Subcutaneous abdominal adipose tissue (tissue), 5 donors: ENCODE measurements around the gene HOXC10.

Experiments
- H3K27ac ChIP-seq: one replicate; pipeline ENCODE4 v1.7.0; 2013; ENCODE audit warnings: low read depth, mild to moderate bottlenecking, inconsistent platforms, low read length, moderate library complexity
- H3K27me3 ChIP-seq, 5 donors: one replicate each; pipeline ENCODE4 v1.7.0; 2013; ENCODE audit warnings: low read length in 5 of 5, inconsistent platforms in 1 of 5; ENCODE audit not compliant: control insufficient read depth in 5 of 5, insufficient read depth in 4 of 5
- H3K36me3 ChIP-seq, 5 donors: one replicate each; pipeline ENCODE4 v1.7.0; 2013; ENCODE audit warnings: low read length in 5 of 5; ENCODE audit not compliant: control insufficient read depth in 5 of 5, insufficient read depth in 5 of 5
- H3K4me1 ChIP-seq, 5 donors: one replicate each; pipeline ENCODE4 v1.7.0; 2013; ENCODE audit warnings: low read length in 5 of 5, mild to moderate bottlenecking in 3 of 5, moderate library complexity in 1 of 5; ENCODE audit not compliant: control insufficient read depth in 5 of 5, insufficient read depth in 5 of 5
- H3K4me3 ChIP-seq, 5 donors: one replicate each; pipeline ENCODE4 v1.7.0; 2013; ENCODE audit warnings: low read length in 5 of 5, low read depth in 1 of 5
- H3K9ac ChIP-seq, 5 donors: one replicate each; pipeline ENCODE4 v1.7.0; 2013; ENCODE audit warnings: low read length in 5 of 5, mild to moderate bottlenecking in 4 of 5, moderate library complexity in 3 of 5
- H3K9me3 ChIP-seq, 5 donors: one replicate each; pipeline ENCODE4 v1.7.0; 2013; ENCODE audit warnings: low read length in 5 of 5; ENCODE audit not compliant: control insufficient read depth in 5 of 5
- donor health status: healthy.
- donor health status: healthy.
- donor health status: healthy.
- donor health status: healthy.
- donor health status: healthy.

The HOXC10 gene

DNA sequence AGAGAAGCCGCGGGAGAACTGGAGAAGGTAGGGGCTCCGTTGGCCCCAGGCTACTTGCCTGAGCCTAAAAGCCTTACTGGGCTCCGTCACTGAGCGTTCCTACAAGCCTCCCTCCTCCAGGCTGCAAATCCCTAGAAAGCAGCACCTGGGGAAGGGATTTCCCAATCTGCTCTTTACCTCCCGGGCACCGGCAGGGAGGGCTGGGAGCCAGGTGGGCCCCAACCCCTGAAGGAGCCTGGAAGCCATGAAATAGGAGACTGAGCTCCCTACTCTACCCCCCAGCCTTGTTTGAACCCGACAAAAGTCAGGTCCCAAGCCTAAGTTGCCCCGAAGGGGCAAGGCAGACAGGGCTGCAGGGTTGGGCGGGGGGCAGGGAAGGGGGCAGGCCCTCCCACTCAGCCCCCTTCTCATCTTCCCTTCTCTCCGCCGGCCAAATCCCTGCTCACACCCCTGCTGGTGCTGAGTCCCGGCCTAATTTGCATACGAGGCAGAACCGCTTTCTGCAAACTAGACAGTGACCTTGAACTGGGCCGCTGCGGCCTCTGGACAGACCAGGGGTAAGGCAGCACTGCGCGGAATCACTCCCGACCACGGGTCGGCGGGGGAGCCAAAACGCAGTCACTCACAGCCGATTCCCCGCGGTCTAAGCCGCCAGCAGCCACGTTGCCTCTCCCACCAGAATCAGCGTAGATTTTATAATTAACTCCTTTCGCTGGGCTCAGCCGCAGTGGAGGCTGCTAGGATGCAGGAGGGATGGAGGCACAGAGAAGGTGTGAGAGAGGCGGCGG is 34.0 kb upstream of the HOXC10 start:
- H3K4me1 ChIP-seq, result peaks cover 0 to 32% (median 18%) of the 10 kb centered on the region in 5 donors
- no peak overlapping the region for H3K4me3 ChIP-seq
- peaks cover 72 to 88% (median 80%) of the 10 kb centered on the region in 5 donors for H3K27me3 ChIP-seq
- H3K9me3 ChIP-seq, result no peaks in the 10 kb centered on the region
- no peak overlapping the region for H3K27ac ChIP-seq
- H3K9ac ChIP-seq, result no peak overlapping the region
- H3K36me3 ChIP-seq, result no peaks in the 10 kb centered on the region

DNA sequence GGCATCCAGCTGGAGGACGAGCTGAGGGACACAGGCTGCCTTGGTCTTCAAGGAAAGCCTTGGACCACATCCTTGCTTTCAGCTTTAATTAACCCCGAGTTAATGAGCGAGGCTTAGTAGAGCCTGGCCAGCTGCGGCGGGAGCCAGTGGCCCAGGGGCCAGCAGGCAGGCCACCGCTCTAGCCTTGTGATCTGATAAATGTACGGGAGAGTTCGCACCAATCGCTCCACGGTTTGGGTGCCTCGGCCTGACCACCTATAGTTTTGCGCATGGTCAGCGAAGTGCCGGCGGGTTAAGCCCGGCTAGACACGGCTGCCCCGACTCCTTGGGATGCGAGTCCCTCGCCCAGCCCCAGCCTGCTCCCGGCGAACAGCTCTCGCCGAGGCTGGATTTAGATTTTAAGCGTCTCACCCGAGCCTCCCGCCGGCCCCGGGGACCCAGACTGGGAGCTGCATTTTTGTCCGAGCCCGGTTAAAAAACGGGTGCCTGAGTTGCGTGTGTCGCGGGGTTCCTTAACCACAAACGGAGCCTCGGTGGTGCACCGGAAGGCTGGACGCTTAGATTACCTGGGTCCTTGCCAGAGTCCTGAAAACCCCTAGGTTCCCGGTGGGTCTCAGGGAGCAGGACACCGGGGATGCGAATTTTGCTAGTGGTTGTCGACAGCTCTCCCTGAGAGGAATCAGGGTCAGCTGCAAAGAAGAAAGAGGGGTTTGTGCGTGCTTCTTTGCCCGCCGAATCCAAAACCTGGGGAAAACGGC is 33.2 kb upstream of the HOXC10 start:
- peaks cover 72 to 89% (median 80%) of the 10 kb centered on the region in 5 donors for H3K27me3 ChIP-seq
- peaks cover 0 to 32% (median 18%) of the 10 kb centered on the region in 5 donors for H3K4me1 ChIP-seq
- no peak overlapping the region for H3K27ac ChIP-seq
- no peak overlapping the region for H3K9ac ChIP-seq
- no peaks in the 10 kb centered on the region for H3K36me3 ChIP-seq
- no peaks in the 10 kb centered on the region for H3K9me3 ChIP-seq
- H3K4me3 ChIP-seq, result no peak overlapping the region

DNA sequence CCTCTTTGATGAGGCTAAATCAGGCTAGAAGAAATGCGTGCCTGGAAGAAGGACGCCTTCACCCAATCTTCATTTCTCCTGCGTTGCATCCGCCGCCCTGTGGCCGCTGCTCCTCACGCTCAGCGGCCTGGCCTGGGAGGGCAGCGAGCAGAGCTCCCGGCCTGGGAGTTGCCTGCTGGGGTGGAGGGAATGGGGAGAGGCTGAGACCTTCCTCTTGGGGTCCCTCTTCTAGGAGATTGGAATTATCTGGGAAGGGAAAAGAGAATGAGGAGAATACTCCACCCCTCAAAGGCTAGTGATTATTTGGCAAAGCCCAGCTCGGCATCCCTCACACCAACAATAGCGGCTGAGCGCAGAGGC is 32.6 kb upstream of the HOXC10 start:
- no peak overlapping the region for H3K9ac ChIP-seq
- no peaks in the 10 kb centered on the region for H3K9me3 ChIP-seq
- peaks cover 77 to 91% (median 82%) of the 10 kb centered on the region in 5 donors for H3K27me3 ChIP-seq
- H3K36me3 ChIP-seq, result no peaks in the 10 kb centered on the region
- H3K4me3 ChIP-seq, result no peak overlapping the region
- H3K27ac ChIP-seq, result no peak overlapping the region
- peaks cover 0 to 32% (median 18%) of the 10 kb centered on the region in 5 donors for H3K4me1 ChIP-seq

DNA sequence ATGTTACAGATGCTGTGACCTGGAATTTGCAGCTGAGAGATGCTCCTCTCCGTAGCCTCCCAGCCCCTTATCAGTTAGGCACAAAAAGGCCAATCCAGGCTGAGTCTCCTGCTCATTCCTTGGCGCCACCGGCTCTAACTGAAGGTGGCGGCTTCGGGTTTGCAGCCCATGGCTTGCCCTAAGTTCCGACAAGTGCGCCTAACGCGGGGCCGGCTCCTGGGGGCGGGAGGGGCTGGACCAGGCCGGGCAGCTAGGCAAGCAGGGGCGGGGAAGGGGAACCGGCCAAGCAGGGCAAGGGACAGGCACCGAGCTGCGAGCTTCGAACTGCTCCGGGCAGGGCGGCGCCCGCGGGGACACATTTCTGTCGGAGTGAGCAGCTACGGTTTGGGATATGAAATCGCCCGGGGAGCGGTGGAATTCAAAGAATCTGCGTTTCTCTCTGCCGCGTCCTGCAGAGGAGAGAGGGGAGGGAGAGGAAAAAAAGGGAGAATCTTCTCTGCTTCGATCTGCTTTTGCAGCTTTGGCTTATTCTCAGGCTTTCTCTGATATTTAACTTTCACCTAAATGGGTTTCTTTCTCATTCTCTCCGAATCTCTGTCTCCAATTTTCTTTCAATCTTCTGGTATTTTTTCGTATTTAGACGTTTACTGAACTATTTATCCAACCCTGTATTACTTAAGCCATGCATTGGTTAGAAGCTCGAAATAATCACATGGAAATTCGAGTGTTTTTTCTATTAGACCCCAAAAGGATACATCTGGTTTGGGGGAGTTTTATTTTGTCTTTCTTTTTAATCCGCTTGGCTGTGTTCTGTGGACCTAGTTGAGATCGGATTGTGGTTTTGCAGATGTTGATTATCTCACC is 31.8 kb upstream of the HOXC10 start:
- no peaks in the 10 kb centered on the region for H3K9me3 ChIP-seq
- no peaks in the 10 kb centered on the region for H3K36me3 ChIP-seq
- no peak overlapping the region for H3K9ac ChIP-seq
- no peak overlapping the region for H3K27ac ChIP-seq
- no peak overlapping the region for H3K4me3 ChIP-seq
- peaks cover 80 to 91% (median 84%) of the 10 kb centered on the region in 5 donors for H3K27me3 ChIP-seq
- H3K4me1 ChIP-seq, result peaks cover 0 to 32% (median 18%) of the 10 kb centered on the region in 5 donors

DNA sequence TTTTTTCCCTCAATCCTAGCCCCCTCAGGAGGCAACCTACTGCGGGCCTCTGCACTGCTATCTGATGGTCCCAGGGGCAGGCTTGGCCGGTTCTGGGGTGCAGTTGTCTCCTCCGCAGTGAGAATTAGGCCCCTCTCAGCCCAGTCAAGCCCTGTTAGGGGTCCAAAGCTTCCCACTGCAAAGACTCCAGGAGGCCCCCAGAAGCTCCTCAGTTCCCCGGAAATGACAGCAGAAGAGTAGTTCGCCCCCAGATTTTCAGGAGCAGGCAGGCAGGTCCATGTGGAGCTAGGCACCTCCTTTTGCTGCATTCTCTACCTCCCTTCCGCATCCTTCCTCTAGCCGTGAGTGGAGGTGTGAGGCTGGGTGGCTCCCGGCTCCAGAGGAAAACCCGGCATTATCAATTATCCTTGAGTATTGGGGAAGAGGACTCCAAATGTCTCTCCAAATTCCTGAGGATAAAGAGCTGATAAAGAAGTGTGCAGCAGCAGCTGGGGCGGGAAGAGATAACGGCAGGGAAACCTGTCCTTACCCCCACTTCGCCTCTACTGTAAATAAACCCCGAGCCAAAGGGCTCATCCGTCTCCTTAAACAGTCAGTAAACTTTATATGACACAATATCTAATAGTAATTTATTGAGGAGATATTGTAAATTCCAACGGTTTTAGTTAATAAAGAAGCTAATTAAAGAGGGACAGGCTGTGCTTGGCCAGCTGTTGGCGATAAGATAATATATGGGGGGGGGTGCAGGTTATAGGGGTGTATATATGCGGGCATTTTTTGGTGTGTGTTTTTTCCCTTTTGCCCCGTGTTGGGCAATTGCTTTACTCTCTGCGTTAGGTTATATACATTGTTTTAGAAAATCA is 30.9 kb upstream of the HOXC10 start:
- Histone ChIP-seq H3K4me3 (no peak overlapping the region), H3K27me3 (peaks cover 84 to 94% (median 88%) of the 10 kb centered on the region in 5 donors)

DNA sequence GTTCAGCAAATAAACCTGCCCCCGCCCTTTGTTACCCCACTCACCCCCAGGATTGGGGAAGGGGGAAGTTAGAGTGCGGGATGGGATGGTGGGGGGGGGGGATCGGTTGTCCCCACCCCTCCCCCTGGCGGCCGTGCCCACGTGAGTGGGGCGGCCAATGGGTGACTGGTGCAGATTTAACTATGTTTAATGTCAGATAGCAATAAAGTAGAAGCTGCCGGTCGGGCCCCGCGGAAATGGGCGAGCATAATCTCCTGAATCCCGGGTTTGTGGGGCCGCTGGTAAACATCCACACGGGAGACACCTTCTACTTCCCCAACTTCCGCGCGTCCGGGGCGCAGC is 30.3 kb upstream of the HOXC10 start, which contains the start of gene HOXC12:
HOXC12 (plus strand) TSS at position 210 of the 342 bp plus-strand sequence; CDS start at position 237, 27 bp downstream.
- Histone ChIP-seq H3K9ac (no peak within 1 kb of the TSS), H3K27me3 (peaks cover 84 to 94% (median 89%) of the 10 kb centered on the region in 5 donors), H3K27ac (no peak within 1 kb of the TSS), H3K9me3 (no peaks in the 10 kb centered on the region), H3K36me3 (no peaks in the 10 kb centered on the region), H3K4me3 (no peak within 1 kb of the TSS), H3K4me1 (peaks cover 0 to 32% (median 18%) of the 10 kb centered on the region in 5 donors)

More for the DNA sequence above, 30.9 kb upstream of the HOXC10 start:
- Histone ChIP-seq H3K9me3 (no peaks in the 10 kb centered on the region), H3K9ac (no peak overlapping the region), H3K4me1 (peaks cover 0 to 32% (median 18%) of the 10 kb centered on the region in 5 donors), H3K36me3 (no peaks in the 10 kb centered on the region), H3K27ac (no peak overlapping the region)

DNA sequence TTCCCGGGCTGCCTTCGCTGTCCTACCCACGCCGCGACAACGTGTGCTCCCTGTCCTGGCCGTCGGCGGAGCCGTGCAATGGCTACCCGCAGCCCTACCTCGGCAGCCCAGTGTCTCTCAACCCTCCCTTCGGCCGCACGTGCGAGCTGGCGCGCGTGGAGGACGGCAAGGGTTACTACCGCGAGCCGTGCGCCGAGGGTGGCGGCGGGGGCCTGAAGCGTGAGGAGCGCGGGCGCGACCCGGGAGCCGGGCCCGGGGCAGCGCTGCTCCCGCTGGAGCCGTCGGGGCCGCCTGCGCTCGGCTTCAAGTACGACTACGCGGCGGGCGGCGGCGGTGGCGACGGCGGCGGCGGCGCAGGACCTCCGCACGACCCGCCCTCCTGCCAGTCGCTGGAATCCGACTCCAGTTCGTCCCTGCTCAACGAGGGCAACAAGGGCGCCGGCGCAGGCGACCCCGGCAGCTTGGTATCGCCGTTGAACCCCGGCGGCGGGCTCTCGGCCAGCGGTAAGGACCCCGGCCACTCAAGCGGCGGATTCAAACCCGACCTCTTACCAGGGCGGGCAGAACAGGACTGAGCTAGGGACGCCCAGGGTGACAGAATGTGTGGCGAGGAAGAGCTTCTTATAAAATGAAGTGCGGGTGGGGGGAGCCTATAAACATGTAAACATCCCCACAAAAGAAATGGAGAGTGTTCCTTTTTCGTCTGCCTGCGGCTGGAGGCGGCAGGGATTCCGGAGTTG is 29.7 kb upstream of the HOXC10 start:
- Histone ChIP-seq H3K27ac (no peak overlapping the region), H3K4me1 (peaks cover 0 to 32% (median 18%) of the 10 kb centered on the region in 5 donors), H3K4me3 (no peak overlapping the region), H3K27me3 (peaks cover 84 to 95% (median 89%) of the 10 kb centered on the region in 5 donors), H3K9me3 (no peaks in the 10 kb centered on the region), H3K9ac (no peak overlapping the region), H3K36me3 (no peaks in the 10 kb centered on the region)

DNA sequence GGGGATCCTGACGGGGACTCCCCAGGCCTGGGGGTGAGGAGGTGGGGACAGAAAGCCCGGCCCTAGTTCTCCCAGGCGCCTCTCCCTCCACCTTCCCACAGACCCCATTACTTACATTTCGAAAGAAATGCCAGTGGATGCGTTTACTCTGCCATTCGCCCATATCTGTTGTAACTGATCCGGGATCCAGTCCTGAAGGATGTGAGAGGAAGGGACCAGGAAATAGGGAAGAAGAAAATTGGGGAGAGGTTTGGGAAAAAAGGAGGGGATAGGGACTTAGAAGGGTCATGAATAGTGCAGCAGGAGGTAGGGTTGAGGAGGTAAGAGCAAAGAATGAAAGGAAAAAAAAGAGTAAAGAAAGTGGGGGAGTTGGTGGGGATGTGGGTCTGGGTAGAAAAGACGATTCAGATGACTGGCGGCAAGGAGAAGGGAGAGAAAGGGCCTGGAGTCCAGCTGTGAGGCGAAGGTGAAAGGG is 29.1 kb upstream of the HOXC10 start:
- Histone ChIP-seq H3K27ac (no peak overlapping the region), H3K36me3 (no peaks in the 10 kb centered on the region), H3K4me1 (peaks cover 0 to 33% (median 19%) of the 10 kb centered on the region in 5 donors), H3K9me3 (peaks cover 0 to 2% (median 0%) of the 10 kb centered on the region in 5 donors), H3K4me3 (no peak overlapping the region), H3K27me3 (peaks cover 83 to 95% (median 89%) of the 10 kb centered on the region in 5 donors), H3K9ac (no peak overlapping the region)
